Astrocyte of the hippocampus (primary cell): ENCODE measurements around the gene ZNF423.

Experiments used
- DNase-seq: peaks from one replicate; pipeline ENCODE4 v3.0.0; 2011; ENCODE audit warnings: low read depth, low spot score

ZNF423 gene

DNA sequence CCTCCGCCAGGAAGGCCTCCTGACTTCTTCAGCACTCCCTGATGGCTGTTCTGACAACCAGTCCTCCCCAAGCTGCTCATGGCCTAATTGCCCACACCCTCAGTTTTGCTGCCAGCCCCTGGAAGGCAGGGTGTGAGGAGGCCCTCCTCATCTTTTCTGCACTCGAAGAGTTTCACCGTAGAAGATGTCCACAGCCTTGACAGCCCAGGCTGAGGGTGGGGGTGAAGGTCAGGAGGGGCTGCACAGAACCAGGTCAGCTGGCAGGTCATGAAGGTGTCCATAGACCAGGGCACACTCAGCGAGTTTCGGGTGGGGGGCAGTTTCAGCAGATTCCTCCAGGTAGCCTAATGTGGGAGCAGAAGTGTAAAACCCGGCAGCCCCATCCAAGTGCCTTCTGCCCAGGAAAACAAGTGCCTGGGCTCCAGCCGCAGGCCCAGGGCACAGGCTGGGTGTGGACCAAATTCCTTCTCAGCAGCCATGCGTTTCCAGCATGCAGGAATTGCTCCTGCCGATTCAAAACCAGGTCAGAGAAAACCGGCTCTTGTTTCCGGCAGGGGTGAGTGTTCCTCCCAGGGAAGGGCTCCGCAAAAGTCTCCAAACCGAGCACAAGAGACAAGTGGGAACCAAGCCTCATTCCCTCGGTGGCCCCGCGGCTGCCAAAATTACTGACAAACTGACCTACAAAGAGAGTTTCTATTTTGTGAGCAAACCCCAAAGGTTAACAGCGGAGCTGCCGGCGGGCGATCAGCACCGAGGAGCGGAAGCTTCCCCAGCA, 253.5 kb downstream of the ZNF423 start:
- no peak for DNase-seq

GRCh38 chr16:49601576-49601975, 254.3 kb downstream of the ZNF423 start:
- DNase-seq = no peak

DNA sequence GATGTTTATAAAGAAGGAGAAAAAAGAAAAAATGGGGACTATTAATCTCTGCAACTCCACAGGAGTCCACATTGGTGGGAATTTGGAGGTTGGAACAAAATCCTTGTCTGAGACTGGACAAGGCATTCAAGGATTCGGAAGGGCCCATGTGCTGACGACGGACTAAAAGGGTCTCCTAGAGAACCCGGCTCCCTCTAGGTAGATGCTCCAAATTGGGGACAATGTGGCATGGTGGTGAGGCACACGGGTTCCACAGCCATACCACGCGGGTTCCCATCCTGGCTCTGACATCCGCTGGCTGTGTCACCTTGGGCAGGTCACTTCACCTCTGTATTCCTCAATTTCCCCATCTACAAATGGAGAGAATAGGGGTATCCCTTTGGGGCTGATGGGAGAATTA, 254.9 kb downstream of the ZNF423 start:
- no peak for DNase-seq

GRCh38 chr16:49600536-49600935, 255.4 kb downstream of the ZNF423 start:
- no peak for DNase-seq

DNA sequence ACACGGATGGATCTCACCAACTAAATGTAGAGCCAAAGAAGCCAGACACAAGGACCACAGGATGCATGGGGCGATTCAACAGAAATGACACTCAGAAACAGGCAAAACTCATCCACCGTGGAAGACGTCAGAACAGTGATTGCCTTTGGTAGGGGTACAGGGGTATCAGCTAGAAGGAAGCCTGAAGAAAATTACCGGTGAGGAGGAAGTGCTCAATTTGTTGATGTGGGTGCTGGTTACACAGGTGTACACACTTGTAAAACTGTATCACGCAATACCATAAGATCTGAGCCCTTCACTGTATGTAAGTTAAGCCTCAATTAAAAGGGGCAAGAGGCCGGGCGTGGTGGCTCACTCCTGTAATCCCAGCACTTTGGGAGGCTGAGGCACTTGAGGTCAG, 256.2 kb downstream of the ZNF423 start:
- DNase-seq = no peak

GRCh38 chr16:49599281-49599680, 256.6 kb downstream of the ZNF423 start:
- no peak for DNase-seq

GRCh38 chr16:49598383-49599170, 257.3 kb downstream of the ZNF423 start:
- no peak for DNase-seq

GRCh38 chr16:49597796-49598195, 258.1 kb downstream of the ZNF423 start:
- no peak for DNase-seq

- no peak for DNase-seq
These were observed 259.1 kb downstream of the ZNF423 start for GRCh38 chr16:49596648-49597291.

DNA sequence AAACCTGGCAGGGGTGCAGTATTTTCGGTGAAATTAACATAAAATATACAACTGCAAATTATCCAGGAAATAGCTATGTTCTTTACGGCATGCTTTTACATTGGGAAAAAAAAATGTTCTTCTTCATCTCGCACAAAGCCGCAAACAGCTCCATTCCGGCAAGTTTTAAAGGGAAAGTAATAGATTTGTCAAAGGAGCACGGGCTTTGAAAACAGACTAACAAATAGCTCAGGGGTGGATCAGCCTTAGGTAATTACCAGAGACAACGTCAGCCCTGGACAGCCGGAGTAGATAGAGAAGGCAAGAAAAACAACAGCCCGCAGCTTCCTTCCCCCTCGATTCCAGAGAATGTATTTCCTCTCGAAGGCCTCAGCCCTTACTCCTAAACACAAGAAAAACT, 259.8 kb downstream of the ZNF423 start:
- DNase-seq = peak; percentile 36

- DNase-seq = no peak
These were observed 261.0 kb downstream of the ZNF423 start for GRCh38 chr16:49594685-49595498.

GRCh38 chr16:49594153-49594552, 261.8 kb downstream of the ZNF423 start:
- no peak for DNase-seq

GRCh38 chr16:49593424-49594040, 262.4 kb downstream of the ZNF423 start:
- no peak for DNase-seq

DNA sequence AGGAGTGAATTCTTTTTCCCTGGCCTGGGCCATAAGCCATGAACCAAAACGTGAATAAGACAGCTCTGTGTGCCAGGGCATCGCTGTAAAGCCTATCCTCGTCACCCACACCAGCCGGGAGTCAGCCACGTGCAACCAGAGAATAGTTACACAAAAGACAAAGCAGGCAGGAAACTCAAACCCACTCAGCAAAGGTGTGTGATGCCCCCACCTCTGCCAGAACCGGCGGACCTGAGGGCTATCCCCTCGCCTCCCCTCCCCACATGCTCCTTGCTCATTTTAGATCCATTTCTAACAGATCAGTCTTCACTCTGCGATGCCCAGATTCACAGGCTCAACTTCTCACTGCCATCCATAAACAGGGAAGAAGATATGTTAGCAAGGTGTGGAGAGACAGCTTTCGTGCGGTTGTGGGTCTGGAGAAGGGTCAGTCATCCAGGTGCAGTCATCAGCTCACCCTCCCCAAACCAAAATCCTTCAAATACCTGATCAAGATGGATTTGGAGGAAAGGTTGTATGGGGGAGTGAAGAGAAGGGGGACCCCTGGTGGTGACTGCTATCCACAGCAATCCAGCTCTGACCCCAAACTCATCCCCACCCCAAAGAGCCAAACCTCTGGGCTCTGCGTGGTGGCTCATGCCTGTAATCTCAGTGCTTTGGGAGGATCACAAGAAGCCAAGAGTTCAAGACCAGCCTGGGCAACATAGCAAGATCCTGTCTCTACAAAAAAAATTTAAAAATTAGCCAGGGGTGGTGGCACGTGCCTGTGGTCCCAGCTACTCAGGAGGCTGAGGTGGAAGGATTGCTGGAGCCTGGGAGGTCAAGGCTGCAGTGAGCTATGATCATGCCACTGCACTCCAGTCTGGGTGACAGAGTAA, 263.1 kb downstream of the ZNF423 start:
- peak; percentile 60 for DNase-seq

- DNase-seq = no peak
These were observed 265.6 kb downstream of the ZNF423 start for GRCh38 chr16:49590166-49590871.

- peak; percentile 49 for DNase-seq
These were observed 266.3 kb downstream of the ZNF423 start for GRCh38 chr16:49589544-49590031.

DNA sequence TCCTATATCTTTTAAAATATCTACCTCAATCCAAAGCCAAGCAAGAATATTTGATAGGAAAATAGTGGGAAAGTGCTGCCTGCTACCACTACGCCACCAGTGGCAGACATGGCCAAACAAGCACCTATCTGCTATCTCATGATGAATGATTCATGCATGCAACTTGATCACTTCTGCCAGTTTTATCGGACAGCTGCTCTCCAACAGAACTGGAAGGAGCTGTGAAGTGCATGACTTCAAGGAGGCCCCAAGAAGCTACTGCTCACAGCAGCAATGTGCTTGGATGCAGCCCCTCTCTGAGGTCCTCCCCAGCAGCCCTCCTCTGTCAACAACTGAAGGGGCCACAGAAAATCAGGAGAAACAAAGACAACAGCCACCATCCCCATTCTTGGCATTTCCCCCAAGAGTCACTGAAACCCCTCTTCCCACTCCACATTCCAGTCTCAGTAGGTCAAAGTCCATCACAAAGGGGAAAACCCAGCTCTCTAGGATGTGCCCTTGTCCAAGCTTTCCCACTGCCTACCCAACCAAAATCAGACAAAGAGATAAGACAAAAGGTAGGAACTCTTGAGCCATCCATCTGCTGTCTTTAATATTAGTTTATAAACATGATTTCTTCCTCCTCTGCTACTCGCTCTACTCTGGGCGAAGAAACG, 267.1 kb downstream of the ZNF423 start:
- no peak for DNase-seq

DNA sequence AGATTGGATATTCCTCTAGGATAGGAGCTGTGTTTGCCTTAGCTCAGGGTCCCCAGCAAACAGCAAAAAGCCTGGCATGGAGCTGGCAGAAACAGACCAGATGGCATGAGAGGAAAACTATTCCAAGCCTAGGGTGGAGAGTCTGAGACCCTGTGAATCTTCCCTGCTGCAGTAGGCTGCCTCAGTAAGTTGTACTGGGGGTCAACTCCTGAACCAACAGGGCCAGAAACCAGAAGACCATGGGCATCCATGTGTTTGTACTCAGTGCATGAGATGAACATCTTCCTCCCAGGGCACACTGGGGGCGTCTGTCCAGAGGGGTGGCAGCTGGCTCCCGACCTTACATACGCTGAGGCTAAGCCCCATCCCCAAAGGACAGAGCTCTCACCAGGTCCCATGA, 267.9 kb downstream of the ZNF423 start:
- DNase-seq = no peak

GRCh38 chr16:49587511-49587910, 268.4 kb downstream of the ZNF423 start:
- DNase-seq = no peak
